Tibial nerve (tissue), 4 donors: Measurements from ENCODE around the gene LRP1. TPM values are rescaled to one million over a fixed set of nuclear protein-coding genes. Genes with fewer than 3 reads are reported as not detected.
"Not testable (repeated sequence)": the region's sequence is repeated elsewhere in the genome, so short reads cannot be mapped to it uniquely, and the experiment has no call there.

Experiments used
- DNase-seq, 2 donors: peaks; one replicate each; pipeline ENCODE4 v3.0.0-alpha.2; 2019; ENCODE audit warnings: low spot score in 2 of 2
- H3K27ac ChIP-seq, 4 donors: fragments of 200-600 bp; sonication (generic) in 3 of 4; one replicate each; pipeline ENCODE4 v1.5.1; 2017 to 2019; ENCODE audit warnings: mild to moderate bottlenecking in 1 of 4
- H3K27me3 ChIP-seq, 2 donors: fragments of 200-600 bp; sonication (generic) in 1 of 2; one replicate each; pipeline versions ENCODE4 v1.5.1 to v1.6.0; 2017 to 2019
- H3K36me3 ChIP-seq, 3 donors: fragments of 200-600 bp; sonication (generic); one replicate each; pipeline ENCODE4 v1.5.1; 2018 to 2019
- H3K4me1 ChIP-seq, 4 donors: fragments of 200-600 bp; sonication (generic) in 3 of 4; one replicate each; pipeline ENCODE4 v1.5.1; 2017 to 2019
- H3K4me3 ChIP-seq, 4 donors: fragments of 200-600 bp; sonication (generic) in 3 of 4; one replicate each; pipeline ENCODE4 v1.5.1; 2017 to 2019; ENCODE audit warnings: mild to moderate bottlenecking in 1 of 4, moderate library complexity in 1 of 4
- H3K9me3 ChIP-seq, 4 donors: fragments of 200-600 bp; sonication (generic) in 3 of 4; one replicate each; pipeline ENCODE4 v1.5.1; 2017 to 2019
- EP300 ChIP-seq, 2 donors: sonication (generic); formaldehyde crosslinking; IDR thresholded peaks; one replicate each; pipeline ENCODE4 v1.6.1; 2017; ENCODE audit warnings: antibody characterized with exemption in 2 of 2, mild to moderate bottlenecking in 1 of 2
- POLR2A ChIP-seq, 2 donors: fragments of 450-650 bp; IDR thresholded peaks; one replicate each; pipeline ENCODE4 v1.6.1; 2017; ENCODE audit warnings: antibody characterized with exemption in 2 of 2, mild to moderate bottlenecking in 2 of 2, moderate library complexity in 2 of 2
- WGBS, 2 donors: methylation state at CpG; one replicate each; pipeline ENCODE4 v1.1.5; 2018; 5-methylcytosine and 5-hydroxymethylcytosine counted together
- total RNA-seq, 4 donors: library from RNA; depleted of rRNA; stranded (reverse); fragments of >200 nt; gene quantifications; one replicate each; pipeline ENCODE4 v1.1.0, GENCODE V29; 2016
- TF ChIP-seq, protein P1 (sequence below), 5 experiments: fragments of 200-600 bp in 3 of 5; fragments of 450-650 bp in 2 of 5; sonication (generic) in 3 of 5; IDR thresholded peaks; one replicate each; pipeline ENCODE4 v1.5.1; 2016 to 2019; ENCODE audit warnings: antibody characterized with exemption in 5 of 5, mild to moderate bottlenecking in 3 of 5, moderate library complexity in 2 of 5

The LRP1 gene
- total RNA-seq, 4 donors from 2014 or later = 410 to 653 (median 527) TPM

DNA sequence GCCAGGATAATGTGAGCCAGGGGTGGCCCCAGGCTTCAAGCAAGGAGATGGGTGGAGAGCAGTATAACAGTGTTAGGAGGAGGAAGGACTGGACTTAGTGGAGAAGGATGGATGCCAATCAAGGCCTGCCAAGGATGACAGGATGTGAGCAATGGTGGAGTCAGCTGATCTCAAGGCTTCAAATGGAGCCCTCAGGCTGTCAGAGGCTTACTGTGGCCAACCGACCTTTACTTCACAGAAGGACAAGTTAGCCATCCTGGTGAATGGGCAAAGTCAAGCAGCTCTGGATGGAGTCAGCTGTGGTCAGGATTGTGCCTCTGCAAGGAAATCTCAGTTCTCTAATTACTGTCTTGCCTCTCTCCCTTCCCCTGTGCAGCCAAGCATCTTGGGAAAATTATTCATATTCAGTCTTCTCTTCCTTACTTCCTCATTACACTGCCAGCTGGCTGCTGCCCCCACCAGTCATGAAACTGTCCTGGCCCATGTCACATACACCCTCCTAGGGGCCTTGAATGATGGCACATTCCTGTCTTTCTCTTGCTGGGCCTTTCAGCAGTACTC, 9.5 kb upstream of the LRP1 start:
- WGBS, 2 donors = 56 to 67% methylated on average over 1 of the region's 1 CpG
- H3K27ac ChIP-seq = peak overlapping the region in 2 of 4 donors; percentile 27 to 66

DNA sequence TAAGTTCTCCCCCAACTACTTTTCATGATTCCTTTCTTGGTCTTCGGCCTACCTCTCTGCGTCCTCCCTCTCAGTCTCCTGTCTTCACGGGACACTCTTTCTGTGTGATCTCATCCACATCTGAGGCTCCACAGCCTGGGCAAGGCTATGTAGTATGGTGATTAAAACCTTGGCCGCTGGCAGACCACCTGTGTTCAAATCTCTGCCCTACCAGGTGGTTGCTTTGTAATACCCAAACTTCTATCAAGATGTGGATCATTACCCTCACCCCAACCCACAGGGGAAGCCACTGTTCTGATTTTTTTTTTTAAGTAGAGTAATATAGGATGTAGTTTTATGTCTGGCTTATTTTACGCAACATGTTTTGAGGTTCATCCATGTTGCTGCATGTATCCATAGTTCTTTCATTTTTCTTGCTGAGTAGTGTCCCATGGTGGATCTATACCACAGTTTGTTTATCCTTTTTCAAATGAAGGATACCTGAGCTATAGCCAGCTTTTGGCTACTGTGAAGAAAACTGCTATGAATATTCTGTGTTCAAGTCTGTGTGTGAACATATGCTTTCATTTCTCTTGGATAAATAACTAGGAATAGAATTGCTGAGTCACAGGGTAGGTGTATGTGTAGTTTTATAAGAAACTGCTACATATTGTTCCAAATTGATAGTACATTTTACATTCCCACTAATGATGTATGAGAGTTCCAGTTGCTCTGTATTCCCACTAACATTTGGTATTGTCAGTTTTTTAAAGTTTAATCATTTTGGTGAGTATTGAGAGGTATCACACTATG, 8.8 kb upstream of the LRP1 start:
- 89% methylated on average over 5 of the region's 5 CpGs for WGBS, 2 donors
- Histone ChIP-seq H3K27ac (peak overlapping the region in 2 of 4 donors; percentile 27 to 66), H3K27me3 (no peaks in the 10 kb centered on the region), H3K9me3 (no peaks in the 10 kb centered on the region), H3K4me3 (no peak overlapping the region), H3K4me1 (peaks cover 0 to 9% (median 5%) of the 10 kb centered on the region in 4 donors), H3K36me3 (no peaks in the 10 kb centered on the region)
- no peak for DNase-seq
- TF ChIP-seq, protein P1, sequence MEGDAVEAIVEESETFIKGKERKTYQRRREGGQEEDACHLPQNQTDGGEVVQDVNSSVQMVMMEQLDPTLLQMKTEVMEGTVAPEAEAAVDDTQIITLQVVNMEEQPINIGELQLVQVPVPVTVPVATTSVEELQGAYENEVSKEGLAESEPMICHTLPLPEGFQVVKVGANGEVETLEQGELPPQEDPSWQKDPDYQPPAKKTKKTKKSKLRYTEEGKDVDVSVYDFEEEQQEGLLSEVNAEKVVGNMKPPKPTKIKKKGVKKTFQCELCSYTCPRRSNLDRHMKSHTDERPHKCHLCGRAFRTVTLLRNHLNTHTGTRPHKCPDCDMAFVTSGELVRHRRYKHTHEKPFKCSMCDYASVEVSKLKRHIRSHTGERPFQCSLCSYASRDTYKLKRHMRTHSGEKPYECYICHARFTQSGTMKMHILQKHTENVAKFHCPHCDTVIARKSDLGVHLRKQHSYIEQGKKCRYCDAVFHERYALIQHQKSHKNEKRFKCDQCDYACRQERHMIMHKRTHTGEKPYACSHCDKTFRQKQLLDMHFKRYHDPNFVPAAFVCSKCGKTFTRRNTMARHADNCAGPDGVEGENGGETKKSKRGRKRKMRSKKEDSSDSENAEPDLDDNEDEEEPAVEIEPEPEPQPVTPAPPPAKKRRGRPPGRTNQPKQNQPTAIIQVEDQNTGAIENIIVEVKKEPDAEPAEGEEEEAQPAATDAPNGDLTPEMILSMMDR (IDR thresholded peaks at IDR 0.05) = no peak
- TF ChIP-seq EP300 (IDR thresholded peaks at IDR 0.05) (no peak), POLR2A (IDR thresholded peaks at IDR 0.05) (no peak)

More for the DNA sequence above, 9.5 kb upstream of the LRP1 start:
- no peak overlapping the region for H3K4me3 ChIP-seq
- H3K27me3 ChIP-seq = no peaks in the 10 kb centered on the region
- peaks cover 0 to 9% (median 5%) of the 10 kb centered on the region in 4 donors for H3K4me1 ChIP-seq
- no peak for TF ChIP-seq POLR2A (IDR thresholded peaks at IDR 0.05)
- TF ChIP-seq EP300 (IDR thresholded peaks at IDR 0.05) = peak in 1 of 2 donors; percentile 47
- DNase-seq = no peak
- no peaks in the 10 kb centered on the region for H3K9me3 ChIP-seq
- no peaks in the 10 kb centered on the region for H3K36me3 ChIP-seq

DNA sequence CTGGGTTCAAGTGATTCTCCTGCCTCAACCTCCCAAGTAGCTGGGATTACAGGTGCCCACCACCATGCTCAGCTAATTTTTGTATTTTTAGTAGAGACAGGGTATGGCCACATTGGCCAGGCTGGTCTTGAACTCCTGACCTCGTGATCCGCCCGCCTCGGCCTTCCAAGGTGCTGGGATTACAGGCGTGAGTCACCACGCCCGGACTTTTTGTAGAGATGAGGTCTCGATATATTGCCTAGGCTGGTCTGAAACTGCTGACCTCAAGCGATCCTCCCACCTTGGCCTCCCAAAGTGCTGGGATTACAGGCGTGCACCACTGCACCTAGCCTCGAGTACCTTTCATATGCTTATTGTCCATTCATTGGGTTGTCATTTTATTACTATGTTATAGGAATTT, 7.6 kb upstream of the LRP1 start:
- H3K27ac ChIP-seq, H3K9me3 ChIP-seq, H3K4me3 ChIP-seq, DNase-seq, H3K36me3 ChIP-seq, H3K4me1 ChIP-seq, H3K27me3 ChIP-seq: not testable (repeated sequence)
- 90 to 95% methylated on average over 11 of the region's 11 CpGs for WGBS, 2 donors

DNA sequence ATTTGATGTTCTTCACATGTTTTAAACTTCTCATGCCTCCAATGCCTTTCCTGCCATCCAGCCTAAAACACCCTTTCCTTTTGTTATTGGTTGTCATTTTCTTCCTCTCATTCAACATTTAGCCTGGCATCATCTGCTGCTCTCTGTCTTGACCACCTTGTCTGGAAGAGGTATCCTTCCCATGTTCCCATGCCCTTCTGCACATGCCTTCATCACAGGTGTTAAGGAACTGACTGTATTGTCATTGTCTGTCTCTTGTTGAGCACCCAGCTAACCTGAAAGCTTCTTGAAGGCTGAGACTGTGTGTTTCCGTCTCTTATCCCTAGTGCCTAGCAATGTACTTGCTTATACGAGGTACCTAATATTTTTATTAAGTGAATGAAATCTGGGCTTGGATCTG, 4.5 kb upstream of the LRP1 start:
- Histone ChIP-seq H3K4me1 (peaks cover 0 to 13% (median 4%) of the 10 kb centered on the region in 4 donors), H3K4me3 (no peak overlapping the region), H3K9me3 (no peaks in the 10 kb centered on the region), H3K36me3 (no peaks in the 10 kb centered on the region), H3K27ac (no peak overlapping the region), H3K27me3 (no peaks in the 10 kb centered on the region)
- DNase-seq = no peak
- TF ChIP-seq POLR2A (IDR thresholded peaks at IDR 0.05) (no peak), EP300 (IDR thresholded peaks at IDR 0.05) (no peak)
- TF ChIP-seq, protein P1 (IDR thresholded peaks at IDR 0.05) = no peak
- 46 to 49% methylated on average over 2 of the region's 2 CpGs for WGBS, 2 donors

DNA sequence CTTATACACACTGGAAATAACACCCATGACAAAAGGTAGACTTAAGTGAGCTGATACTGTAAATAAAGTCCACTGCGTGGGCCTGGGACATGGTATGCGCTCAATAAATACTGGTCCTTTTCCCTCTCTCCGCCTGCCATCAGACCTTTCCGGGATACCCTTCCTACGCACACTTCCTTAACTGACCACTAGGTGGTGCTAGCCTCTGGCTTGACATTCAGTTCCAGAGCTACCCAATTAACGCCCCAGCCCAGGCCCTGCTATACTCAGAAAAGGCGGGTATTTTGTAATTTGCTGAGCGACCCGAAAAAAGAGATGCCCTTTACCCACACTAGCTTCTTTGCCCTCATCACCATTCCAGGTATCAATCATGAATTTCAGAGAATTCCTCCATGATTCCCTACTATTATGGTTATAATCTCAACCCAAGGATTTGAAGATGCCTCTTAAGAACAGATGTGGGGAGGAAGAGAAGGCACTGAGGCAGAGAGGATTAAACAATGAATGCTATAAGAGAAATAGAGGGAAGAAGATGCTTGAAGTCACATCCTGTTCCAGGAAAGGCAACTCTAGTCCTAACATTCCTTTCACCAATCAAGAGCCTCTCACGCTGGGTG, 3.9 kb upstream of the LRP1 start:
- Histone ChIP-seq H3K36me3 (no peaks in the 10 kb centered on the region), H3K4me1 (peaks cover 0 to 10% (median 3%) of the 10 kb centered on the region in 4 donors), H3K27ac (no peak overlapping the region), H3K4me3 (no peak overlapping the region), H3K9me3 (no peaks in the 10 kb centered on the region), H3K27me3 (no peaks in the 10 kb centered on the region)
- peak; percentile 75 to 93 for DNase-seq
- 13 to 15% methylated on average over 10 of the region's 10 CpGs for WGBS, 2 donors
- TF ChIP-seq POLR2A (IDR thresholded peaks at IDR 0.05) = no peak
- peak in 1 of 2 donors; percentile 43 for TF ChIP-seq EP300 (IDR thresholded peaks at IDR 0.05)
- TF ChIP-seq, protein P1 (IDR thresholded peaks at IDR 0.05) = peak; percentile 93 to 98 (median 95)

DNA sequence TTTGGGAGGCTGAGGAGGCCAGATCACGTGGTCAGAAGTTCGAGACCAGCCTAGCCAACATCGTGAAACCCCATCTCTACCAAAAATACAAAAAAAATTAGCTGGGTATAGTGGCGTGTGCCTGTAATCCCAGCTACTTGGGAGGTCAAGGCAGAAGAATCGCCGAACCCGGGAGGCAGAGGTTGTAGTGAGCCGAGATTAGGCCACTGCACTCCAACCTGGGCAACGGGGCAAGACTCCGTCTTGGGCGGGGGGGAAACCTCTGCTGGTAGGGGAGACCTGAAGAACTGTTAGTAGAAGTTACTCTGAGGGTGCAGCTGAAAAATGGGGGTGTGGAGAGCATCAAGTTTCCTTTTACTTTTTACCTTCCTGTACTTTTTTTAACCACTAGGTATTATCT, 2.2 kb upstream of the LRP1 start:
- Histone ChIP-seq H3K4me1 (peaks cover 0 to 26% (median 6%) of the 10 kb centered on the region in 4 donors), H3K4me3 (no peak overlapping the region), H3K36me3 (no peaks in the 10 kb centered on the region), H3K9me3 (no peaks in the 10 kb centered on the region), H3K27ac (peak overlapping the region in 1 of 4 donors; percentile 97), H3K27me3 (no peaks in the 10 kb centered on the region)
- 89 to 93% methylated on average over 11 of the region's 11 CpGs for WGBS, 2 donors
- TF ChIP-seq POLR2A (IDR thresholded peaks at IDR 0.05) (no peak), EP300 (IDR thresholded peaks at IDR 0.05) (no peak)
- TF ChIP-seq, protein P1 (IDR thresholded peaks at IDR 0.05) = no peak
- DNase-seq = no peak
